ENCODE data around the gene TMEM121B.

GRCh38 chr22:17086788-17087497, 34.2 kb downstream of the TMEM121B start:
- TF ChIP-seq CTCF (optimal IDR thresholded peaks at IDR 0.05 in 1 of 3, IDR thresholded peaks at IDR 0.05 in 1 of 3, conservative IDR thresholded peaks at IDR 0.05 in 1 of 3; ENCODE audit: extremely low read depth in 1 of 3, insufficient read depth in 2 of 3, low read length in 3 of 3) (no peak), EZH2 (IDR thresholded peaks at IDR 0.05; ENCODE audit: low read length) (no peak)

Data from keratinocyte (primary cell).